SKM-1 treated with dmso at 0.1 percent for 144 hours (cell line): ENCODE data around the gene FAM234A.

Source experiments
- DNase-seq: peaks from one replicate; lab custom pipeline; 2025; ENCODE audit not compliant: unreplicated experiment; lab: John Stamatoyannopoulos, UW

FAM234A gene

GRCh38 chr16:293043-293775 lies 58.6 kb downstream of the FAM234A start:
- DNase-seq = no peak

GRCh38 chr16:296276-296675 lies 61.7 kb downstream of the FAM234A start:
- no peak for DNase-seq

- DNase-seq = no peak
These were observed 62.3 kb downstream of the FAM234A start for GRCh38 chr16:296806-297510.

GRCh38 chr16:297832-298231 lies 63.2 kb downstream of the FAM234A start:
- no peak for DNase-seq

DNA sequence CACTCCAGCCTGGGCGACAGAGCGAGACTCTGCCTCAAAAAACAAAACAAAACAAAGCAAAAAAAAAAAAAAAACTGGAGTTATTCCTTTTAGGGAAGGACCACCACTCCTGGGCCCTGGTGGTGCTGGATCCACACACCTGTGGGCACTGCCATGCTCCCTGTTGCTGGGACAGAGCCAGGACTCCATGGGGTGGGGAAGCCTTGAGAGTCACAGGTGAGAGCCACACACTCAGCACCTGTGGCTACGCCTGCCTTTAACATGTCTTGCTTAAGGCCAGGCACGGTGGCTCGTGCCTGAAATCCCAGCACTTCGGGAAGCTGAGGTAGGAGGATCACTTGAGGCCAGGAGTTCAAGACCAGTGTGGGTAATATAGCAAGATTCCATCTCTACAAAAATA lies 66.6 kb downstream of the FAM234A start:
- DNase-seq = no peak

- DNase-seq = no peak
These were observed 67.3 kb downstream of the FAM234A start for GRCh38 chr16:301950-302349.

DNA sequence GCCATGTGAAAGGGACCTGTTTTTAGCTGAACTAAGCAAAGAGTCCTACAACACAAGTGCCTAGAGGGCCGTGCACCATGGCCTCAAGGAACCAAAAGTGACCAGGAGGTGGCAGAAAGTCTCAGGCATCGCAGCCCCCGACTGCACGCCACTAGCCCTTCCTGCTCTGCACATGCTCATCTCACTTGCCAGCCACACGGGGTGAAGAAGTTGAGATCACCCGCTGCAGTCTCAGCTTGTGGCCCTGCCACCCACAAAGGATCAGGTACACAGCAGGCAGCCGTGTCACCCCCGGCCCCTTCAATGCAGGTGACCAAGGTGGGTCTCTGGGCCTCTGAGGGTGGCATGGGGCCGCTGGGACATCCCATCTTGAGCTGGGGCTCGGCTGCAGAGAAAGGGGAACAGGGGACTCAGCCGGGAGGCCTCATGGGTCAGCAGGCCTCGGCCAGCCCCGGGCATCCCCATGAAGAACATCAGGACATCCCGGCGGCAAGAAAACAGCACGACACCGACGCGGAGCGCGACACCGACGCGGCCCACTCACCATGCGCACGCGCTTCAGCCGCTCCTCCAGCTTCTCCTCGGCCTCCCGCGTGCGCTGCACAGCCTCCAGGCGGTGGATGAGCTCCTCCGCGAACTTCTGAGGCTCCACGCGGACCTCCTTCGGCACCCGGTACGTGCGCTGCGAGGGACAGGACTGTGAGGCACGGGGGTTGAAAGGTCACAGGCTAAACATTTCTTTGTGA lies 69.3 kb downstream of the FAM234A start:
- DNase-seq = no peak

DNA sequence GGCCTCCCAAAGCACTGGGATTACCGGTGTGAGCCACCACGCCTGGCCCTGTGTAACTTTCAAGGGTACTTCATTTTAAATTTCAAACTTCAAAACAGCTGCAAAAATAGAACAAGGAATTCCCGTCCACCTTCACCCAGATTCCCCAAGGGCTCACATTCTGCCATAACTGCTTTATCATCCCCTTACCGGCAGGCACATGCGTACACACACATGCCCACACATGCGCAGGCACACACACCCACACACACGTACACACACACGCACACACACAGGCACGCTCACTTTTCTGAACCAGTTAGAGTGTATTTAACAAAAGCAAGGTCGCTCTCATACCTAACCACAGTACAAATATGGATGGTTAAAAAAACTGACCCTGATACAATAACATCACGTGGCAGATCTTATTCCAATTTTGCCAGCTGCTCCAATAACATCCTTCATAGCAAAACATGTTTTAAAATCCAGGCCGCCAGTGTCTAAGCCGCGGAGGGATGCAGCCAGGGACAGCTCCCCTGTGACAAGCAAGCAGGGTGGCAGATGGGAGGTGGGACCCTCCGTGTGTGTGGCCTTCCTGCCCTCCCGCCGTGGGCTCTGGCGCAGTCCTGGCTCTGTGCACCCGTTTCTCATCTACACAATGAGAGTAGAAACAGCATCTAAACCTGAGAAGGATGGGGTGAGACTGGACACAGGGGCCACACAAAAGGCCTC lies 71.5 kb downstream of the FAM234A start:
- DNase-seq = no peak

DNA sequence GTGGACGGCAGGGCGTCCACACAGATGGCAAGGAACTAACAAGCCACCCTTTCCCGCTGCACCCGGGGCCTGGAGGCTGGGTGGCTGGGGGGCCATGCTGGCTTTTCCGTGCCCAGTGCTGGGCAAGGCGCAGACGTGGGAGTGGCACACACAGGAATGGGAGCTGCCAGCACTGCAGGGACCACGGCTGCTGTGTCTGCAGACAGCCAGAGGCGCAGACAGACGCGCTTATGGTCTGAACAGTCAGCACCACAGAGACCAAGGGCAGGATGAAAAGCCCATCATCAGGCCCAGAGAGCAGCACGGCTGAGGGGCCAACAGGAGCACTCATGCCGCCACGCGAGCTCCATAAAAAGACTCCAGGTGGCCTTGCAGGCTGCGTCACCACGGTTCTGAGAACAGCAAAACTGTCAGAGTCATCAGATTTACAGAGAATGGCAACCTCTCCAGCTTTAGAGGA lies 72.3 kb downstream of the FAM234A start:
- DNase-seq = no peak

- DNase-seq = no peak
These were observed 73.2 kb downstream of the FAM234A start for GRCh38 chr16:307691-308312.

- DNase-seq = no peak
These were observed 74.9 kb downstream of the FAM234A start for GRCh38 chr16:309476-309875.

- DNase-seq = no peak
These were observed 77.1 kb downstream of the FAM234A start for GRCh38 chr16:311725-312124.

DNA sequence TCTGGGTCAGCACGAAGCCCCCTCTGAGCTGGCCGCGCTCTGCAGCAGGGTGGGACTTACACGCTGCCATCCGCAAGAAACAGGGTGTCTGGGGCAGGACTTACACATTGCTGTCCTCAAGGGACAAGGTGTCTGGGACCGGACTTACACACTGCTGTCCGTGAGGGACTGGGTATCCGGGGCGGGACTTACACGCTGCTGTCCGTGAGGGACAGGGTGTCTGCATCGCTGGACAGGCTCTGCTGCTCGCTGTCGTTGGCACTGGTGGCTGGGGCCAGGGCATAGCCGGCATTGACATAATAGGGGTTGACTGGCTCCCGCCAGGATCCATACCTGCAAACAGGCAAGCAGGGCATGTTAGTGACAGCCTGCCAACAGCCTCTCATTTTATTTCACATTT lies 79.7 kb downstream of the FAM234A start:
- no peak for DNase-seq

GRCh38 chr16:314795-315299 lies 80.2 kb downstream of the FAM234A start:
- no peak for DNase-seq
